Glutamatergic neuron (in vitro differentiated cells): ENCODE results near the gene IMMT. TPM values are rescaled to one million over a fixed set of nuclear protein-coding genes. Genes with fewer than 3 reads are reported as not detected.

Source experiments
- DNase-seq: peaks from one replicate; pipeline ENCODE4 v3.0.0; 2022
- H3K27ac Mint-ChIP-seq: one replicate; pipeline ENCODE4 v1.8.0; 2020; ENCODE audit warnings: mild to moderate bottlenecking, mixed read lengths, inconsistent platforms; ENCODE audit not compliant: unreplicated experiment
- H3K27me3 Mint-ChIP-seq: one replicate; pipeline ENCODE4 v1.8.0; 2020; ENCODE audit warnings: mild to moderate bottlenecking, moderate library complexity, mixed read lengths, inconsistent platforms; ENCODE audit not compliant: unreplicated experiment
- H3K36me3 Mint-ChIP-seq: one replicate; pipeline ENCODE4 v1.8.0; 2020; ENCODE audit warnings: mild to moderate bottlenecking, mixed read lengths, inconsistent platforms; ENCODE audit not compliant: unreplicated experiment
- H3K4me1 Mint-ChIP-seq: one replicate; pipeline ENCODE4 v1.8.0; 2020; ENCODE audit warnings: mild to moderate bottlenecking, low read depth, mixed read lengths, inconsistent platforms; ENCODE audit not compliant: unreplicated experiment
- H3K4me3 Mint-ChIP-seq: one replicate; pipeline ENCODE4 v1.8.0; 2020; ENCODE audit warnings: mild to moderate bottlenecking, mixed read lengths, inconsistent platforms; ENCODE audit not compliant: unreplicated experiment
- H3K9me3 Mint-ChIP-seq: one replicate; pipeline ENCODE4 v1.8.0; 2020; ENCODE audit warnings: mild to moderate bottlenecking, moderate library complexity, mixed read lengths, inconsistent platforms; ENCODE audit not compliant: unreplicated experiment
- CTCF ChIP-seq: fragments of 200-600 bp; sonication (generic); IDR thresholded peaks from one replicate; pipeline ENCODE4 v1.5.0; 2021; ENCODE audit not compliant: partially characterized antibody, unreplicated experiment
- microRNA-seq: library from miRNA; unstranded; fragments of <30 nt; microRNA quantifications from one replicate; pipeline ENCODE4, GENCODE V29; 2020; ENCODE audit not compliant: unreplicated experiment
- total RNA-seq: library from RNA; stranded (reverse); fragmentation: NEBNext Ultra II Directional; extraction: Animal tissue kit (Norgen Biotek cat#: 25700); gene quantifications from one replicate; pipeline ENCODE4 v1.2.1, GENCODE V29; 2021; ENCODE audit not compliant: unreplicated experiment

Gene IMMT
- total RNA-seq, 1 donor from 2014 or later, result 124 TPM

- H3K4me3 Mint-ChIP-seq, result no peak overlapping the region
- H3K9me3 Mint-ChIP-seq, result no peaks in the 10 kb centered on the region
- no peak for TF ChIP-seq CTCF
- no peak for DNase-seq
- no peak overlapping the region for H3K27ac Mint-ChIP-seq
- no peaks in the 10 kb centered on the region for H3K4me1 Mint-ChIP-seq
- no peaks in the 10 kb centered on the region for H3K27me3 Mint-ChIP-seq
- H3K36me3 Mint-ChIP-seq, result peaks cover 8% of the 10 kb centered on the region
Measured at GRCh38 chr2:86097913-86098312, 97.3 kb downstream of the IMMT start.

GRCh38 chr2:86097114-86097896 is 98.0 kb downstream of the IMMT start:
- H3K4me3 Mint-ChIP-seq, result no peak overlapping the region
- peaks cover 3% of the 10 kb centered on the region for H3K36me3 Mint-ChIP-seq

GRCh38 chr2:86094229-86094628 is 101.0 kb downstream of the IMMT start:
- no peak for TF ChIP-seq CTCF
- Mint-ChIP-seq H3K4me3 (no peak overlapping the region), H3K9me3 (no peaks in the 10 kb centered on the region), H3K27me3 (peaks cover 2% of the 10 kb centered on the region), H3K4me1 (peaks cover 2% of the 10 kb centered on the region), H3K36me3 (no peaks in the 10 kb centered on the region), H3K27ac (no peak overlapping the region)
- no peak for DNase-seq

More at GRCh38 chr2:86097114-86097896, 98.0 kb downstream of the IMMT start:
- no peak for TF ChIP-seq CTCF
- H3K9me3 Mint-ChIP-seq, result no peaks in the 10 kb centered on the region
- no peaks in the 10 kb centered on the region for H3K27me3 Mint-ChIP-seq
- DNase-seq, result no peak
- H3K27ac Mint-ChIP-seq, result no peak overlapping the region
- H3K4me1 Mint-ChIP-seq, result no peaks in the 10 kb centered on the region

Small RNA genes within 50 kb of the gene (microRNA-seq; reads per million reads assigned to microRNA genes)
- not detected for gene MIR4779

Other genes with a start within 250 kb of the IMMT start
- 34.7 TPM for gene POLR1A, start 89.6 kb downstream of the IMMT start, total RNA-seq
- gene PTCD3, start 89.2 kb downstream of the IMMT start, total RNA-seq, result 104 TPM
- 32.3 TPM for gene MRPL35, start 4.0 kb upstream of the IMMT start, total RNA-seq
- gene REEP1, start 142.2 kb upstream of the IMMT start, total RNA-seq, result 167 TPM
- gene KDM3A, start 245.9 kb upstream of the IMMT start, total RNA-seq, result 80.3 TPM